Measurements from ENCODE around the gene GPR183.

GPR183 gene

DNA sequence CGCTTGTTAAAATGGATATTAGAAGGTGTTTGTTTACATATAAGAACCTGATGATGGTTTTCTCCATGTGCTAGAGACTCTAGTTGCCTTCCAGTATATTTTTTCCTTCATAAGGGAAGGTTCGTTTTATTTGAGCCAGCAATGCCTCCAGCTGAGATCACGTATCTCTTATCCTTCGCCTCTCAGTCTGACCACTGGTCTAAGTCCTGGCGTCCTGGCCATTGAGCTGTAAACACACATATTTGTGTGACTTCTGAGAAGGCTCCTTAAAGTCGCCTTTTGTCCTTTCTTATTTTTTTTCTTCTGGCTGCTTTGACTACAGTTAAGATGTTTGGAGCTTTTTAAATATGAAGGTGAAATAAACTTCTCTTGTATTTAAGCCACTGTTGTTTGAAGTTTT, 23.7 kb upstream of the GPR183 start:
- H3K27ac Mint-ChIP-seq, result no peak overlapping the region

GRCh38 chr13:99329477-99329876, 22.3 kb upstream of the GPR183 start:
- H3K4me3 Mint-ChIP-seq, result no peak overlapping the region
- no peaks in the 10 kb centered on the region for H3K9me3 Mint-ChIP-seq
- DNase-seq (ENCODE audit: low spot score), result no peak
- peaks cover 59% of the 10 kb centered on the region for H3K36me3 Mint-ChIP-seq (ENCODE audit: low read depth)
- no peaks in the 10 kb centered on the region for H3K27me3 Mint-ChIP-seq (ENCODE audit: low read depth)
- H3K27ac Mint-ChIP-seq, result no peak overlapping the region
- H3K4me1 Mint-ChIP-seq (ENCODE audit: low read depth), result peaks cover 39% of the 10 kb centered on the region

More for the DNA sequence above, 23.7 kb upstream of the GPR183 start:
- H3K4me1 Mint-ChIP-seq (ENCODE audit: low read depth), result peaks cover 37% of the 10 kb centered on the region
- H3K27me3 Mint-ChIP-seq (ENCODE audit: low read depth), result no peaks in the 10 kb centered on the region
- DNase-seq (ENCODE audit: low spot score), result no peak
- H3K4me3 Mint-ChIP-seq, result no peak overlapping the region
- H3K9me3 Mint-ChIP-seq, result no peaks in the 10 kb centered on the region
- peaks cover 60% of the 10 kb centered on the region for H3K36me3 Mint-ChIP-seq (ENCODE audit: low read depth)

- Mint-ChIP-seq H3K36me3 (ENCODE audit: low read depth) (peaks cover 62% of the 10 kb centered on the region), H3K9me3 (no peaks in the 10 kb centered on the region), H3K4me3 (no peak overlapping the region), H3K27ac (no peak overlapping the region), H3K4me1 (ENCODE audit: low read depth) (peaks cover 50% of the 10 kb centered on the region), H3K27me3 (ENCODE audit: low read depth) (no peaks in the 10 kb centered on the region)
- DNase-seq (ENCODE audit: low spot score), result no peak
Observed at GRCh38 chr13:99327761-99328160, 20.6 kb upstream of the GPR183 start.

DNA sequence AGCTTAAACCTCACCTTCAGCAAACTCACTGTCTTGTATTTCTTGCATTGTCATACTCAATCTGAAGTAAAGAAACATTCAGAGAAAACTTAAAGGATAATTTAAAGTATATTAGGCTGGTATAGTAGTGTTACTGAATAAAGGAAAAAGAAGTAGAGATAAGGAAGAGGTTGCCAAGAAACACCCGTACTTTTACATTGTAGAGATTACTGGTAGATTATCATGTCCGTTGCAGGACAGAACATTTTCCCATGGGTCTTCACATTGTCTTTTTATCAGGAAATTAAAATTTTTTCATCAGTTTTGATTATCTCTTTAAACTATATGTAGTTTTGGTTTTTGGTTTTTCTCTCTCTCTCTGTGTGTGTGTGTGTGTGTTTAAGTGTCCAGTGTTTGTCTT, 19.9 kb upstream of the GPR183 start:
- Mint-ChIP-seq H3K27me3 (ENCODE audit: low read depth) (no peaks in the 10 kb centered on the region), H3K27ac (no peak overlapping the region), H3K9me3 (no peaks in the 10 kb centered on the region), H3K36me3 (ENCODE audit: low read depth) (peaks cover 58% of the 10 kb centered on the region), H3K4me3 (no peak overlapping the region), H3K4me1 (ENCODE audit: low read depth) (peaks cover 53% of the 10 kb centered on the region)
- no peak for DNase-seq (ENCODE audit: low spot score)

DNA sequence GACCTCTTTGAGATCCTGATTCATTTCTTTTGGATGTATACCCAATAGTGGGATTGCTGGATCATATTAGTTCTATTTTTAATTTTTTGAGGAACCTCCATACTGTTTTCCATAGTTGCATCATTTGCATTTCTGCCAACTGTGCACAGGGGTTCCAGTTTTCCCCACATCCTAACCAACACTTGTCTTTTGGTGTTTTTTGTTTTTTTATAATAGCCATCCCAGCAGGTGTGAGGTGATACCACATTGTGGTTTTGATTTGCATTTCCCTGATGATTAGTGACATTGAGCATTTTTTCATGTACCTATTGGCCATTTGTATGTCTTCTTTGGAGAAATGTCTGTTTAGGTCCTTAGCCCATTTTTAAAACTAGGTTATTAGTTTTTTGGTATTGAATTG, 18.8 kb upstream of the GPR183 start:
- Mint-ChIP-seq H3K27ac (peak overlapping the region; percentile 60), H3K36me3 (ENCODE audit: low read depth) (peaks cover 52% of the 10 kb centered on the region), H3K27me3 (ENCODE audit: low read depth) (no peaks in the 10 kb centered on the region), H3K9me3 (no peaks in the 10 kb centered on the region), H3K4me1 (ENCODE audit: low read depth) (peaks cover 49% of the 10 kb centered on the region), H3K4me3 (peak overlapping the region; percentile 39)
- no peak for DNase-seq (ENCODE audit: low spot score)

GRCh38 chr13:99323488-99323887, 16.3 kb upstream of the GPR183 start:
- no peak for DNase-seq (ENCODE audit: low spot score)
- Mint-ChIP-seq H3K27ac (peak overlapping the region; percentile 90), H3K36me3 (ENCODE audit: low read depth) (peaks cover 42% of the 10 kb centered on the region), H3K27me3 (ENCODE audit: low read depth) (no peaks in the 10 kb centered on the region), H3K4me1 (ENCODE audit: low read depth) (peaks cover 58% of the 10 kb centered on the region), H3K9me3 (no peaks in the 10 kb centered on the region), H3K4me3 (peak overlapping the region; percentile 57)

GRCh38 chr13:99322297-99323103, 15.3 kb upstream of the GPR183 start:
- Mint-ChIP-seq H3K27me3 (ENCODE audit: low read depth) (no peaks in the 10 kb centered on the region), H3K4me1 (ENCODE audit: low read depth) (peaks cover 58% of the 10 kb centered on the region), H3K36me3 (ENCODE audit: low read depth) (peaks cover 41% of the 10 kb centered on the region), H3K9me3 (no peaks in the 10 kb centered on the region), H3K27ac (peak overlapping the region; percentile 90), H3K4me3 (peak overlapping the region; percentile 57)
- peak; percentile 71 for DNase-seq (ENCODE audit: low spot score)

DNA sequence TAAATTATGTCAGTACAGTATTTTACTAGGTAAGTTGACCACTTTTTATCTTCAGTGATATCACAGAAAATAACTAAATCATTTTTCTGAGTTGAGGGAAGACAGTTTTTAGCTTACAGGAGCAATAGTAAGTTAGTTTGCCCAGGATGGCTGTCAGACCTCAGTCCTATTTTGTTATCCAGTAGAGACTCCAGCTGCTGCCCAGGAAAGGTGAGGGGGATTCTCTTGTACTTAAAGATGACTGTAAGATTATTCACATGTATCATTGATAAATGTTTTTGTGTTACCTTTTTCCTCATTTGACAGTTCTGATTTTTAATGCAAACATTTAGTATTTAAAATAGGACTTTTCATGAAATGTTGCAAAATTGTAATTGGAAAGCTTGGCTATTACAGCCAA, 14.5 kb upstream of the GPR183 start:
- H3K27me3 Mint-ChIP-seq (ENCODE audit: low read depth), result no peaks in the 10 kb centered on the region
- H3K4me1 Mint-ChIP-seq (ENCODE audit: low read depth), result peaks cover 60% of the 10 kb centered on the region
- peaks cover 42% of the 10 kb centered on the region for H3K36me3 Mint-ChIP-seq (ENCODE audit: low read depth)
- H3K27ac Mint-ChIP-seq, result peak overlapping the region; percentile 90
- no peaks in the 10 kb centered on the region for H3K9me3 Mint-ChIP-seq
- no peak for DNase-seq (ENCODE audit: low spot score)
- peak overlapping the region; percentile 57 for H3K4me3 Mint-ChIP-seq

- Mint-ChIP-seq H3K9me3 (no peaks in the 10 kb centered on the region), H3K36me3 (ENCODE audit: low read depth) (peaks cover 42% of the 10 kb centered on the region), H3K27me3 (ENCODE audit: low read depth) (no peaks in the 10 kb centered on the region), H3K4me3 (no peak overlapping the region), H3K27ac (no peak overlapping the region), H3K4me1 (ENCODE audit: low read depth) (peaks cover 60% of the 10 kb centered on the region)
- no peak for DNase-seq (ENCODE audit: low spot score)
Observed at GRCh38 chr13:99320693-99321481, 13.7 kb upstream of the GPR183 start.

DNA sequence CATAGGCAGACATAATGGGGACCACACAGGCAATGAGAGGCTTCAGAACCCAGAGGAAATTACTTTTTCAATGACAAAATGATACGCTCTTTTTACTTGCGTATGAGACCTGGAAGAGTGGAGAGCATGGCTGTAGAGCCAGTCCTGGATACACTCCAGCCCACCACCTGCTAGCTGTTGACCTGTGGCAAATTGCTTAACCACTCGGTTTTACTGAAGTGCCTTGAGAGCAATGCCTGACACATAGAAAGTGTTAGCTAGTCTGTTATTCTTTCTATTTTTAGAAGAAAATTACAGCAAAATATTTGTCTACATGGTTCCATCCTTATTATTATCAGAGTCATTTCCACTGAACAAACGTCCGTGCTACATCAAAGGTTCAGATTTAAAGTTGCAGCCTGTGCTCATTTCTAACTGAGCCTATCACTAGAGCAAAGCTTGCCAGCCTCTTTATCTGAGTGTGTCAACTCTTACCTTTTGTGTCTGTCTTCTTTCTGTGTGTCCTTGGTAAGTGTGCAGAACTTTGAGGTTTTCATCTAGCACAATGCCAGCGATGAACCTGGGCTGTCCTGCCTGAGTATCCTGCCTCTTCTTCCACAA, 9.6 kb upstream of the GPR183 start:
- peak overlapping the region; percentile 33 for H3K4me3 Mint-ChIP-seq
- H3K9me3 Mint-ChIP-seq, result no peaks in the 10 kb centered on the region
- no peaks in the 10 kb centered on the region for H3K27me3 Mint-ChIP-seq (ENCODE audit: low read depth)
- DNase-seq (ENCODE audit: low spot score), result no peak
- peak overlapping the region; percentile 76 for H3K27ac Mint-ChIP-seq
- peaks cover 34% of the 10 kb centered on the region for H3K36me3 Mint-ChIP-seq (ENCODE audit: low read depth)
- H3K4me1 Mint-ChIP-seq (ENCODE audit: low read depth), result peaks cover 58% of the 10 kb centered on the region

- peak overlapping the region; percentile 41 for H3K4me3 Mint-ChIP-seq
- no peaks in the 10 kb centered on the region for H3K9me3 Mint-ChIP-seq
- H3K27ac Mint-ChIP-seq, result peak overlapping the region; percentile 79
- DNase-seq (ENCODE audit: low spot score), result no peak
- H3K4me1 Mint-ChIP-seq (ENCODE audit: low read depth), result peaks cover 55% of the 10 kb centered on the region
- no peaks in the 10 kb centered on the region for H3K27me3 Mint-ChIP-seq (ENCODE audit: low read depth)
- peaks cover 34% of the 10 kb centered on the region for H3K36me3 Mint-ChIP-seq (ENCODE audit: low read depth)
Observed at GRCh38 chr13:99316224-99316623, 9.0 kb upstream of the GPR183 start.

DNA sequence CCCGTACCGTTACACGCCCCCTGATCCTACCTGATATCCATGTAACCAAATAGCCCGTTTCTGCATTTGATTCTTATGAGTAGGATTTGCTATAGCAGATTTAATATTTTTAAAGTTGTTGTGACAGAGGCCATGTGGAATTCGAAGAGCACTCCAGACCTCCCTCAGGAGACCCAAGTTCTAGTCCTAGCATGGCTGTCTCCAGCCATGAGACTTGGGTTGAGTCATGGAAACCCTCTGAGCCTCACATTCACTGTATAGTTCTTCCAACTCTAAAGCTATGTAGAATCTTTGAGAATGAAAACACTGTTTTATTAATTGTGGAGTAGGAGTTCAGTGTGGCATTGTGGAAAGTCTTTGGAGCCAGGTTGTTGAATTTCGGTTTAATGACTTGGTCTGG, 8.0 kb upstream of the GPR183 start:
- Mint-ChIP-seq H3K27ac (peak overlapping the region; percentile 93), H3K36me3 (ENCODE audit: low read depth) (peaks cover 38% of the 10 kb centered on the region), H3K4me3 (peak overlapping the region; percentile 76), H3K4me1 (ENCODE audit: low read depth) (peaks cover 60% of the 10 kb centered on the region), H3K27me3 (ENCODE audit: low read depth) (no peaks in the 10 kb centered on the region), H3K9me3 (no peaks in the 10 kb centered on the region)
- no peak for DNase-seq (ENCODE audit: low spot score)

DNA sequence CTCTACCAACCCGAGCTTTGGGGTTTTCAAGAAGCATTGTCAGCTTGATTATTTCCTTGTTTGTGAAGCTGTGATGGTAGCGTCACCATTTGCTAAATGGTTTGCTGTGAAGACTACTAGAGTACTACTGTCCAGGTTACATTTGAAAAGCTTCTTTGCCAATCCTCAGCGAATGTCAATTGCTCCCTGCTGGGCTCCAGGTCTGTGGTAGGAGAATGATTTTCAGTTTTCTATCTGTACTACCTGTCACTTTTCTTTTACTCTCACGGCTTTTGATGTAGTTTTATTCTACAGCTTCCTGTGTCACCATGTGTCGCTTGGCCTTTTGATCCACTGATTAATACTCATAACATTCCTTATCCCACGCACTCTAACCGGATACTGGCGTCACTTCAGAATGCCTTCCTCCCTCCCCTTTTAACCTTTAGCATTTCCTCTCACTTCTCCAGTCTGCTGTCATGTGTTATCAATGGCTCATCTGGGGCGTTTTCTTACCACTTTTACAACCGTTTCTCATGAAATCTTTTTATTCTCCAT, 7.5 kb upstream of the GPR183 start:
- Mint-ChIP-seq H3K4me1 (ENCODE audit: low read depth) (peaks cover 63% of the 10 kb centered on the region), H3K27ac (peak overlapping the region; percentile 93), H3K4me3 (peak overlapping the region; percentile 76), H3K9me3 (no peaks in the 10 kb centered on the region), H3K36me3 (ENCODE audit: low read depth) (peaks cover 36% of the 10 kb centered on the region), H3K27me3 (ENCODE audit: low read depth) (no peaks in the 10 kb centered on the region)
- DNase-seq (ENCODE audit: low spot score), result peak; percentile 86

DNA sequence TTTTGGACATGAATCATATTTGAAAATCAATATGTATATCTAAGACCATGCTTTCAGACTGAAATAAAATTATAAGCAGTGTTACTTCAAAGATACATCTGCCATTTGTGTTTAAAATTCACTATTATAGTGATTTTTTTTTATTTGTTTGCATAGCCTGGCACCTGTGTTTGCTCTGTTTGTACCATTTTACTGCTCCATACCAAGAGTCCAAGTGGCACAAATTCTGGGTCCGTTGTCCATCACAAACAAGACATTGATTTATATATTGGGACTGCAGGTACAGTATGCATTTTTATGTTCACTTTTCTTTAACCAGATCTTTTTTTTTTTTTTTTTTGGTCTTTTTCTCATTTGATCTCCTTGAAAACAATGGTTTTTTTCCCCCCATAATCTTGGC, 6.7 kb upstream of the GPR183 start:
- H3K4me1 Mint-ChIP-seq (ENCODE audit: low read depth), result peaks cover 59% of the 10 kb centered on the region
- no peaks in the 10 kb centered on the region for H3K9me3 Mint-ChIP-seq
- DNase-seq (ENCODE audit: low spot score), result no peak
- peaks cover 31% of the 10 kb centered on the region for H3K36me3 Mint-ChIP-seq (ENCODE audit: low read depth)
- H3K27me3 Mint-ChIP-seq (ENCODE audit: low read depth), result no peaks in the 10 kb centered on the region
- H3K27ac Mint-ChIP-seq, result peak overlapping the region; percentile 93
- peak overlapping the region; percentile 76 for H3K4me3 Mint-ChIP-seq

Data from T-helper 2 cell treated with Interferon-gamma antibody and Interleukin-4, amounts not matched to agents 5 μg/mL and 100 μg/mL, for 36 hours (primary cell).